HG02885 (cell line): ENCODE data around the gene MAGEA4.

Experiments
- ATAC-seq: cut with Tn5 transposase; IDR thresholded peaks from one replicate; pipeline ENCODE4 v1.9.1; 2021; ENCODE audit warnings: mild to moderate bottlenecking; ENCODE audit not compliant: unreplicated experiment, poor library complexity

MAGEA4 gene

DNA sequence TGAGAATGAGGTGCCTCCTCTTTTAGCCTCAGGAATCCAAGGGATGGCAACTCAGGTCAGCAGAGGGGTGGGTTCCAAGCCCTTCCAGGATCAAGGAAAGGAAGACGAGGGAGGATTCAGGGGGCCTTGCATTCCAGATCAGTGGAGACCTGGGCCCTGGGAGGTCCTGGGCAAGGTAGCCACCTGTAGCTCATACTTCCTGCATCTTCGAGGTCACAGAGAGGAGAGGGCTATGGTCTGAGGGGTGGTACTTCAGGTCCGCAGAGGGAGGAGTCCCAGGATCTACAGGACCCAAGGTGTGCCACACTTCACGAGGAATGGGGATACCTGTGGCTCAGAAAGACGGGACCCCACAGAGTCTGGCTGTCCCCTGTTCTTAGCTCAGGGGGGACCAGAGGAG is 9.2 kb downstream of the MAGEA4 start:
- ATAC-seq = no peak

- no peak for ATAC-seq
Measured at GRCh38 chrX:151922692-151923091, 10.0 kb downstream of the MAGEA4 start.

DNA sequence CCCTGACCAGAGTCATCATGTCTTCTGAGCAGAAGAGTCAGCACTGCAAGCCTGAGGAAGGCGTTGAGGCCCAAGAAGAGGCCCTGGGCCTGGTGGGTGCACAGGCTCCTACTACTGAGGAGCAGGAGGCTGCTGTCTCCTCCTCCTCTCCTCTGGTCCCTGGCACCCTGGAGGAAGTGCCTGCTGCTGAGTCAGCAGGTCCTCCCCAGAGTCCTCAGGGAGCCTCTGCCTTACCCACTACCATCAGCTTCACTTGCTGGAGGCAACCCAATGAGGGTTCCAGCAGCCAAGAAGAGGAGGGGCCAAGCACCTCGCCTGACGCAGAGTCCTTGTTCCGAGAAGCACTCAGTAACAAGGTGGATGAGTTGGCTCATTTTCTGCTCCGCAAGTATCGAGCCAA is 11.0 kb downstream of the MAGEA4 start:
- no peak for ATAC-seq

- ATAC-seq = no peak
Measured at GRCh38 chrX:151929126-151929525, 16.4 kb downstream of the MAGEA4 start.

DNA sequence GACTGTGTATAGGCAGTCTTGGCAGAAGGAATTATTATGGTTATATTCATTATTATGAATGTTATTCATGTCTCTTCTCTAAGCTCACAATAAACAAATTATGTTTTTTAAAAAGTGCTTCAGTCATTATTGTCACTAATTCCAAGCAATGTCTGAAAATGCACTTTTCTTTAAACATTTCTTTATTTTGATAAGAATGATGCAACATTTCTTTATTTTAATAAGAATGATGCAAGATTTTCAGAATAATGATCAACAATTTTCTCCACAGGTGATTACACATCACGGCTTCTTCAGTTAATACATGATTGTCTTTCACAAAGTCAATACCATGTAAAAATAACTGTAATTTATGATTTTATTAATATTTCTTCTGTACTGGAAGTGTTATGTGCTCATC is 22.7 kb downstream of the MAGEA4 start:
- ATAC-seq = no peak

- no peak for ATAC-seq
Measured at GRCh38 chrX:151938172-151938571, 25.5 kb downstream of the MAGEA4 start.

GRCh38 chrX:151954730-151955129 is 42.0 kb downstream of the MAGEA4 start:
- ATAC-seq = no peak

DNA sequence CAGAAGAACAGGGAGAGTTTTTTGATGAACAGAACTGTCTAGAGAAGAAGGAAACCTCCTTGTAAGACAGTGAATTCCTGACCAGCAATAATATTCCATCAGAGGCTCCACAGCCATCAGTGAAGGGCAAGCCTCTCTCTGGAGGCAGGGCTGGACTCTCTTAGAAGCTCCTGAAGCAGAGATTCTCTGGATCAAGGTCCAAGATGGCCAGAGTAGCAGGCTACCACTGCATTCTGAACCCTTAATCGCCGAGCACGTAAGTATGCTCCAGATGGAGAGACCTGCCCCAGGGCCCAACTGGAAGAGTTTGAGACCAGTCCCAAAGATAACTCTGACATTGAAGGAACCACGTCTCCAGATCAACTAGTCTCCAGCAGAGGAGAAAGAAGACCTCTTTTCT is 45.4 kb downstream of the MAGEA4 start:
- no peak for ATAC-seq

GRCh38 chrX:151962034-151962433 is 49.3 kb downstream of the MAGEA4 start:
- ATAC-seq = no peak

GRCh38 chrX:151966236-151966635 is 53.5 kb downstream of the MAGEA4 start:
- no peak for ATAC-seq

DNA sequence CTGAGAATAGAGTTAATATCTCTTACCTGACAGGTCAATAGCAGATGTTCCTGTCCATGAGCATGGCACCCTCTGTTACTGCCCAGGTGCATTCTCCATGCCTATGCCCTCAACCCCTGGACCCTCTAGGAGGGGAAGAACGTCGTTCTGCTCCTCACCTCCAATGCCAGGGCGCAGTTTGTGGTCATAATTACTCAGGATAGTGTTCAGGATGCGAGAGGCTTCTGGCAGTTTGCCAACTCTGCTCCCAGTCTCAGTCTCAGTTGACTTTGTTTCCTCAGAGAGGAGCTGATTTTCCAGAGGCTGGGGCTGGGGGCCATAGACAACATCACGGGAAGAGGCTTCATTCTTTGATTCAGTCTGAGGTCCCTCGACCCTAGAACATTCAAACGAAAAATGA is 57.3 kb downstream of the MAGEA4 start:
- no peak for ATAC-seq

- ATAC-seq = no peak
Measured at GRCh38 chrX:151970661-151971060, 58.0 kb downstream of the MAGEA4 start.

DNA sequence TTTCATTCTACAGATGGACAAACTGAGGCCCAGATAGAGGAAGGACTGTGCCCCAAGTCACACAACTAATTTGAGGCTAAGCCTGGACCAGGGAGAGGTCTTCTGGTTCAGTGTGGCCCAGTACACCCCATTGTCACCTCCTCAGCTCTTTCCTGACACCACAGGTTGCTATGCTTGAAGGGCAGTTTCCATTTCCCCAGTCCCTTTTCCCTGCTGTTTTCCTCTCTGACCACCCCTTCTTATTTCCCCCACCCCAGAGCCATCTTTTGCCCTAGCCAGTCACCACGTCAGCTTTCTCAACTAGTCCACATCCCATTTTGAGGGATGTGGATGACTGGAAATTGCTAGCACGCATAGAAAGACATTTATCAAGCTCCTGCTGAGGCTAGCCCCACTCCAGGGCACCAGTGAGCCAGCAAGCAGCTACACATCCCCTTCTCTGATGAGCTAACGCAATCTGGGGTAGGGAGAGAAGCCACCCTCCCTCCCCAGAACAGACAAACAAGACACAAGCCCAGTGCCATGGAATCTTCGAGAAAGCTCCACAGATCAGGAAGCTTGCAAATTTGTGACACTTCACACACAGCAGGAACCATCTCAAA is 60.5 kb downstream of the MAGEA4 start:
- ATAC-seq = no peak

DNA sequence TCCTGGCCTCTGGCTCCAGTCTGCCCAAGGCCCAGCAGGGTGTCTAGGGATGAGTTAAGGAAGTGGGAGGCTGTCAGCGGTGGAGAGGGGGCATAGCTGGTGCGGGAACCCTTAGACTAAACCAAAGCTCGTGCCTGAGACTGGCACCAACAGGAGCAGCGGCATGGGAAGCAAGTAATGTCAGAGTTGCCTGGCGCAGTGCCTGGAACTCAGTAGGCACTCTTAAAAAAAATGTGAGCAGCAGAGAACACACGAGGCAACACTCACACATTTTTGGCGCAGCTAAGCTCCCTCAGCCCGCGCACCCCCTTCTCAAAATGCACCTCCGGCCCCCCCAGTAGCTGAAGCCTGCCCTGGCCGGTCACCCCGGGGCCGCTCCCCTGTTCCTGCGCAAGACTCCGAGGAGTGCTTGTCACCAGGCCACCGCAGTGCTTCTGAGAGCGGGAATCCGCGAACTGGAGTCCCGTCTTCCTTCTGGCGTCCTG is 61.2 kb downstream of the MAGEA4 start:
- no peak for ATAC-seq
